ENCODE data around the gene CBX4.

Gene CBX4

DNA sequence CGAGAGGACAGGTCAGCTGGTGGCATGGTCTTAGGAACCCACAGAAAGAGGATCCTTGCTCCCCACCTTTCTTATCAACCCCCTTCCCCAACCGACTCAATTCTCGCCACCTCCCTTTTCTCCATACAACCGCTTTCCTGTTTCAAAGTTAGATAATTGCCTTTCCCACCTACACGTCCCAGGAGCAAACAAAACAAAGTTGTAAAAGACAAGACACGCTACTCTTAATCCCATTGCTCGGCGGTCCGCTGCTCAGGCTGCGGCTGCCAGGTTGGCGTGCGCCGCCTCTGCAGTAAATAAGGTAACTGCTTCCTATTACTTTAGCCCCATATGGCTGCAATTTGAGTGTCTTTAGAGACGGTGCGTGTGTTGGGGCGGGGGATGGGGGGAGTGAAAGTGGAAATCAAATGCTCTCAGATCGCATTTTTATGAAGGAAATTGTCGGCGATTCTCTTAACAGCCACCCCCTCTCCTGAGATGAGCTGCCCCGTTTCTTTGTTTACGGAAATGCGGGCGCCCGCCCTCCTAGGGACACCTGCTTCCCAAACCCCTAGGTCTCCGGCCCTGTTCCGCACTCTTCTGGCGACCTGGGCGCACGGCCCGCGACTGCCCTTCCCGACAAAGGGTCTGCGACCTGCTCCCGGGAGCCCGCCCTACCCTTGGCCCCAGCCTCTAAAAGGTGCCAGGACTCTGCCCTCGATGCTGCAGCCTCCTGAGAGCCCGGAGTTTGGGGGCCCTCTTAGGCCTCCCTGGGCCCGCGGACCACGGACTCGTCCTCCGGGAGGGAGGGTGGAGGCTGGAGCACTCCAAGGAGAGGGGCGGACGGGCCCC is 38.7 kb downstream of the CBX4 start:
- peak; percentile 74 for DNase-seq (ENCODE audit: low spot score)

DNA sequence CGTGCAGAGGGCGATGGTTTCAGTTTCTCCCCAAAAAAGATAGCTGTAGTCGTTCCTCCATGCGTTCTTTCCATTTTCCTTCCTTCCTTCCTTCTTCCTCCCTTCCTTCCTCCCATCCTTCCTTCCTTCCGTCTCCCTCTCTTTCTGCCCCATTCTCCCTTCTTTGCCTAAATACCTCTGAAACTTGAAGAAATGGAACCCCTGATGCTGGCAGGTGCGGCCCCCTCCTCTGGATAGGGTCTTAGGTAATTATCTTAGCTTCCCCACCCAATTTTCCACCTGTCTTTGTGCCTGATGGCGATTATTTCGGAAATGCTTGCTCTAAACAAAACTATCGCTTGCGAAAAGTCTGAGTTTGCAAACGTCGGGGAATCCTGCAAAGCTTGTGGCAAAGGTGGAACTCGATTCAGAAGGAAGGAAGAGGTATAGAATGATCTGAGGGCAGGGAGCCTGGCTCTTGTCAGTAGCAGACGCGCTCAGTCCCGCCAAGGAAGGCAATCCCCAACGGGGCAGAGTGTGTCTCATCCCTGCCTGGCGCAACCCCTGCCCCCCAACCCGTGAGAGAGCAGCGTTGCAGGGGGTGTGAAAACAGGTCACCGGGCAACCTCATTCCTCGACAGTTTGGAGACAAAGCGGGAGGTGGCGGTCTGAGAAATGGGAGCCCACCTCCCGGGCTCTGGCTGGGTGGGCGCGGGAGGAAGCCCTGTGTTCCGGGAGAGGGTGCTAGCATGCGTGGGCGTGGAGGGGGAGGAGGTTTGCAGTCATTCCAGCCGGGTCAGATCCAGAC is 39.5 kb downstream of the CBX4 start:
- no peak for DNase-seq (ENCODE audit: low spot score)

DNA sequence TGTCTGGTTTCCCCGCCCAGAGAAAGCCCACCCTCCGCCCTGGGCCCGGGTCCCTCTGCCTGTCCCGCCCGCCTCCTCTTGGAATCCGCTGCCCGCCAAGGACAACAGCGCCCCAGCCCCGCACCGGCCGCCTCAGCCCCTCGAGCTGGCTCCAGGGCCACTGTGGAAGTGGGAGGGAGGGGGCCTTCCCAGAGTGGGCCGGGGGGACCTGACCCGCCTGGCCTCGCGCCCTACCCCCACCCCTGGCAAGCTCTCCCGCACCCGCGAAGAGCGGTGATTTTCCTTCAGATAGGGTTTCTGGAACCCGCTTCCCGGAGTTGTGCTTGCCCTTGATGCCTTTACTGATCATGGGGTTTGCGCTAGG is 40.1 kb downstream of the CBX4 start:
- no peak for DNase-seq (ENCODE audit: low spot score)

DNA sequence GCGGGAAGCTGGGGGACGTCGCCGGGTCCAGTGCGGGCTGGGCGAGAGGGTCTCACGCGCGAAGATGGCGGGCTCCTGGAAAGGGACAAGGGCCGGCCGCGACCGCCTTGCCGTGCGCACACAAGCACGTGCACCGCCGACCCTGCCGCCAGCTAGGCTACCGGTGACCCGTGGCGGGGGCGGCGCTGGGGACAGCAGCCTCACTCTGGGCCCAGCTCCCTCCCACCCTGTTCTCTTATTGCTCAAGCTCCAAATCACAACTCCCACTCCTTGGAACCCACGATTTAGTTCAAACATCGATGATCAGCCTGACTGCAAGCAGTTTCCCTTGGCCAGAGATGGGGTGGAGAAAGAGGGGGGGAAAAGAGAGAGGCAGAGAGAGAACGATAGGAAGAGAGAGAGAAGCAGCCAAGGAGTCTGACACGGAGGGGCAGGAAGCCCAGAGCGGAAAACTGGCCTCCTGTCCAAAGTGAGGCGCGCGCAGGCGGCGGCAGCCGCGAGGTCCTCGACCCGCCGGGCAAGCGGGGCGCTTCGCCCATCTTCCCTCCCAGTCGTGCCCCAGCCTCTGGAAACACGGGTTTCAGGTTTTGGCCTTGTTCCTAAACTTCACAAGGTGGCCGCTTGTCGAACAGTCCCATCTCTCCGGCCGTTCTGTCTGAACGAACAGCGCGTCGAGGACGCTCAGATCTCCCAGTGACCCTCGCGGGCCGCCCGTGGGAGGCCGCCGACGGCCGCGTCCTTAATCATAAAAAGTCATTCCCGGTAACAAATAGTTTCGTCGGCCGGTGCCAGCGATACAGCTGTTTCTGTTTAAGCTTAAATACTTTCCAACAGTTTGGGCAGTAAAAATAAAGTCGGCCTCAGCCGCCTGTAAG is 40.7 kb downstream of the CBX4 start:
- DNase-seq (ENCODE audit: low spot score) = no peak

DNA sequence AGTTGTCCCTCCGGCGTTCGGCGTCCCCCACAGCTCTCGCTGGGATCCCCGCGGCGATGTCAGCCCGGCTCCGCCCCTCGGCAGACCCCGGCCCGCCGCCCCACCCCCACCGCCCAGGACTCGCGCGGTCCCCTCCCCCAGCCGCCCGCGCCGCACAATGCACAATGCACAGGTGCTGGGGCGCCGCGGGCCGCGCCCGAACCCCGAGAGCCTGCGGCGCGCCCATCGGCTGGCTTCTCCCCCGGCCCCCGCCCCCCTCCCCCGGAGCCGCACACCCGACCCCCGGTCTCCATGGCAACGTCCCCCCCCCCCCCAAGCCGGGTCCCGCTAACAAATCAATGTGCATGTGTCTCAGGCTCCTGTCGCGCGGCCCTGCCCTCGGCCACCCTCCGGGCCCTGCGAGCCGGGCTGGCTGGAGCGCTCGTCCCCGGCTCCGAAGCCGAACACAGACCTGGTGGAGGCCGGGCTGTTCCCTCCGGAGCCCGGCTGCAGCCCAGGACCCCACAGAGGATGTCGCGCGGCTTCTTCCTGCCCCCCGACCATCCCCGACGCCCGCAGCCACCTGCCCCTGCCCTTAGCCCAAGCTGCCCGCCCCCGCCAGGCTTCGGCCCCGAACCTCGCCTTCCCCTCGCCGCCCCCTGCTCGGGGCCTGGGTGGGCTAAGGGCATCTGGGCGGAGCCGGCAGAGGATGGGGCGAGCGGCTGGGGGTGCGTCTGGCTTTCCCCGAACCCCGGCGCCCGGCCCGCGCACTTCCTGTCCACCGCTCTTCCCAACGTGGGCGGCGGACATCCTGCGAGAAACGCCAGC is 41.5 kb downstream of the CBX4 start:
- DNase-seq (ENCODE audit: low spot score) = peak; percentile 75

DNA sequence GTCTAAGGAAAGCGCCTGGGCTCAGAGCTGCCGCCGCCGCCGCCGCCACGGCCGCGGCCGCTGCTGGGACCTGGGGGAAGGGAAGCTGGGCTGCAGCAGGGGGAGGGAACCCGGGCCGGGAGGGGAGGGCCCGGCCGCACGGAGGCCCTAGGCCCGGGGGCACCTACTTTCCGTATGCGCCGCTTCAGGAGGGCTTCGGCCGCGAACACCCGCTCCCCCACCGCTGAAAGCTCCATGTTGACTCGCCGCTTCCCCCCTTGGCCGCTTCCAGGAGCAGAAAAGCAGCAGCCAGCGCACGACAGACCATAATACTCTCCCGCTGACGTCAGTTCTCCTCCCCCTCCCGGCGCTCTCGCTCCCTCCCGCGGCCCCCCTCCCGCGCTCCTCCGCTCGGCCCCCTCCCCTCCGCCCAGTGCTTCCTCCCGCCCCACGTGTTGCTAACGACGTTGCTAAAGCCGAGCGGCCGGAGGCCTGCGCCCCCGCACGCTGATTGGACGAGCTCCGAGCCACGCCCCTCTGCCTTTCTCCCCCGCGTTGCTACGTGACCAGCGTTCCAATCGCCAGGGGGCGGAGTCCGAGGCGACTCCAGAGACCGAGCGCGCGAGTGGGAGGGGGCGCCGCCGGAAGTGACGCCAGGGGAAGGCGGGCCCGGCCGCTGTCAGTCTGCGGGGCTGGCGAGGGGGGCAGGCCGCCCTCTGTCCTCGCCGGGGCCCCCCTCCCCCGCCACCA is 42.3 kb downstream of the CBX4 start, which contains the start of gene CBX8:
CBX8 (minus strand) TSS at position 315 of the 729 bp plus-strand sequence; CDS start at position 236, 79 bp downstream.
- peak; percentile 100 for DNase-seq (ENCODE audit: low spot score)

DNA sequence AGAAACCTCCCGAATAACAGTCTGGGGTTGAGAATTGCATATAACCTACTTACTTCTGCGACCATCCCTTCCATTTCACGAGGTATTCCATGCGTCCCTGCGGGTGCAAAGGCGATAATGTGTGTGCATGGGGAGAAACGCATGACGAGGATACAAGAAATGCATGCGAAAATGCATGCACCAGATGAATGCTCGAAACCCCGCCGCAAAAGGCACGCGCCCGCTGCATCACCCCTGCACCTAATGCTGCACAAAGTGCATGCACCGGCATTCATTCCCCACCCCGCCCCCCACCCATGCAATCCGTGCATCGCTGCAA is 42.8 kb downstream of the CBX4 start:
- no peak for DNase-seq (ENCODE audit: low spot score)

DNA sequence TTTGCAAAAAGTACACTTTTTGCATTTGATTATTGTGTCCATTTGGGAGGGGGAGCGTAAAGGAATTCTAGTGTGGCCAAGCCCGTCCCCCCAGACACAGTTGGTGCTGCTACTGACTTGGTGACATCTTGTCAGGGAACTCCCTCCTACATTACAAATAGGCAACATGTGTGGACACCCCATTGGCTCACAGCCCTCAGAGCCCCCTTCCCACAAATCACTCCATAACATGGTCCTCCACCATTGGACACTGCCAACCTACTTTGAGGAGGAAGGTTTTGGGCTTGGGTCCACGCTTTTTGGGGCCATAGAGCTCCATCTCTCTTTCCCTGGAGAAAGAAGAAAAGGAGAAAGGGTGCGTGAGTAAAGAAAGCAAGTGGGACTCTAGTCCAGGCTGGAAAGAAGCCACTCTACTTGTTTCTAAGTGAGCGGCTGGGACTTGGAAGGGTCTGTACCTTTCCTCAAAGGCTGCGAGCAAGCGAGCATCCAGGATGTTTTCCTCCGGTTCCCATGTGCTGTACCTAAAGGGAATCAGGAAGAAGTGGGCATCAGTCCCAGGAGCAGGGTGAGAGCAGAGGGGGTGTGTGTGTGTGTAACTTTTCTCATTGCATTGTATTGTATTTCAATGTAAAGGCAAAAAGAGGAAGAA is 43.3 kb downstream of the CBX4 start:
- DNase-seq (ENCODE audit: low spot score) = no peak

DNA sequence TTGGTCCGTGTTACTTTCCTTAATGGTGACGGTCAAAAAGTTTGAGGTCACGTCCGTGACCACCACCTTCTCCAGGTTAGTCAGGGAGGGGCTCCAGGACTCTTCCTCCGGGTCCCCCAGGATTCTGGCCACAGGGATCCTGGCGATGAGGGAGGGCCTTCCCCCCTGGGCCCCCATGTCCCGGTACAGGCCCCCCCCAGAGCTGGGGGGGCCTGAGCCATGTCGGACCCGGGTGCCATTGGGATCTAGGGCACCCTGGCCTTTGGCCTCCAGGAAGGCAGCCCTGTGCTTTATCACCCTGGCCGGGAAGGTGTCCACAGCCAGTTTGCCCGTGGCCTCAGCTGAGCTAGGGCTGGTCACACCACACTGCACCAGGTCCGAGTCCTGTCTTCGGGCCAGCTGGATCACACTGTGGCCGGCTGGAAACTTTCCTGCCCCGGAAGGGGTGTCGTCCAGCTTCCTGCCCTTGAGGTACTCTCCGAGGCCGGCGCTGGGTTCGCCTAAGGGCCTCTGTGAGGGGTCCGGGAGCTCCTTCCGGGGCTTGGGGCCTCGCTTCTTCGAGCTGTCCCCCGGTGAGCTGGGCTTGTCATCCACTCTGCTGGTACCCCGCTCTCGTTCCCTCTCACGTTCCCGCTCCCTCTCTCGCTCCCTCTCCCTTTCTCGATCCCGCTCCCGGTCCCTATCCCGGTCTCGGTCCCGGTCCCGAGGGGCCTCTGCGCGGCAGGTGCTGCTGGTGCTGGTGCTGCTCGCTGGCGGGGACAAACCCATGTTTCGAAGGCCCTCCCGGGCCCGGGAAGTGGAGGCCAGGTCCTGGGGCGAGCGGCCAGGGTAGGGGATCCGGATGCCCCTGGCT is 44.4 kb downstream of the CBX4 start:
- DNase-seq (ENCODE audit: low spot score) = no peak

DNA sequence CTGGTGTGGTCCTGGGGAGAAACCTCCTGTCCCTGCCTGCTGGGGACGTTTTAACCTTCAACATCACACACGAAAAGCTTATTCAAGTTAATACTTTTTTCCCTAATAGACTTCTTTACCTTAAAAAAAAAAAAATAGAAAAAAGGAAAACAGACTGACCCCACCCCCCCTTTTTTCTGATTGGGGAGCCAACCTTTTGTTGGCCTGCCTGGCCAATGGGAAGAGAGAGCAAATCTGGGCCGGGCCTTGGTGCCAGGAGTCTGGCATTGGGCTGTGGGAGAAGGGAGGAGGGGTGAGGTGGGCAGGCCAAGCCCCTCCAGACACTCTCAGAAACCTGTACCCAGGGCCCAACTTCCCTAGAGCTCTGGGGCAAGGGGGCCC is 45.3 kb downstream of the CBX4 start:
- peak; percentile 83 for DNase-seq (ENCODE audit: low spot score)

DNA sequence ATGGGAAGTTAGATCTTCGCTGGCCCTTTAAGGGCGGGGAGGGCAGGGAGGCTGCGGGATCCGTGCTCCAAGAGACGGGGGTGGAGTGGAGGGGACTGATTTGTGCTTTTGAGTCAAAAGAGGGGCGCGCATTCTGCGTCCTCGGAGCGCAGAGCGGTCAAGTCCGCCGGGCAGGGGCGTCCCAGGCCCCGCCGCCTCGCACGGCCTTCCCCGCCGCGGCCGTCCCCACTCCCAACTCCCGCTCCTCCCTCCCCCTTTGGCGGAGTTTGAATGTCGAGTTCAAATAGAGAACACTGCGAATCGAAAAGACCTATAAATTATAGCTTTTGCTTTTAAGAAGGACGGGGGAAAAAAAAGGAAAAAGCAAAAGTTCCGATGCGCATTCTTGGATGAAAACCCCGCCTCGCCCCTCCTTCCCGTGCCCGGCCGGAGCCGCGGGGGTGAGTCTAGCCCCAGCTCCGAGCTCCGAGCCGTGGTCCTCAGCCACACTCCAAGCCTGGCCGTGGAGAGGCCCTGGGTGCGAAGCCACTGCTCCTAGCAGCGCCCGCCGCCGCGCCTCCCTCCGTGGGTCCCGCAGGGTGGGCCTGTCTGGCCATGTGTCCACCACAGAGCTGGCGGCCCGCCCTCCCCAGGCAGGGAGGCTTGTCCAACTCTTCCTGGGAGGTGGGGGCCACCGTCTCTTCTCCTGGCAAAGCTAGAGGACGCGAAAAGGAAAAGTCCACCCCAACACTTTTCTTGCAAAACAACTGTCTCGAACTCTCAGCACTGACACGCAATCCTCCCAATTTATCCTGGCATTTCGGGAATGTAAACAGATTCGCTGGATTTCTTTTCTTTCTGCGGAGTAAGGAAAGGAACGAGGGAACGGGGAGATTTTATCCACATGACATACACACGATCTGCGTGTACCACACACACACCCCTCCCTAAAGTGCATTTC is 46.0 kb downstream of the CBX4 start:
- peak; percentile 56 for DNase-seq (ENCODE audit: low spot score)

DNA sequence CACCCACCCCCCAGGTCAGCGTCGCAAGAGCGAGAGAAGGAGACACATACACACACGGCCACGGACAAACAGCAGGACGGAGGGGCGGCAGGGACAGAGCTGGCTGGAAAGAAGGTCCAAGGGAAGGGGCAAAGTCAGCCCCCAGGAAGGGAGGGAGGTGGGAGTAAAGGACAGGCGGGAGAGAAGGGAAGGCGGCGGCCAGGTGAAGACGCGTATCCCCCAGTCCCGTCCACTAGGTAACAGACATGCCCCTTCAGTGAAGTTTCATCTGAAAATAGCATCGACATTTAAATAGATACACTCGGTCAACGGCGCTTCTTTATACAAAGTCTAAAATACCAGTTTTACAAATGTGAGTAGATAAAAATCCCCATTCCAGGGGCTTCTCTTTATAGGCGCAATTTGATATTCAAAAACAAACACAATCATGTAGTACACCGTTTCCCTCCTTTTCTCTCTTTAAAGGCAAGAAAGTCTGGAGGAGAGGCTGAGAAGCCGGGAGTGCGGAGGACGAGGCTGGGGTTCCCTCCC is 46.8 kb downstream of the CBX4 start:
- DNase-seq (ENCODE audit: low spot score) = no peak

DNA sequence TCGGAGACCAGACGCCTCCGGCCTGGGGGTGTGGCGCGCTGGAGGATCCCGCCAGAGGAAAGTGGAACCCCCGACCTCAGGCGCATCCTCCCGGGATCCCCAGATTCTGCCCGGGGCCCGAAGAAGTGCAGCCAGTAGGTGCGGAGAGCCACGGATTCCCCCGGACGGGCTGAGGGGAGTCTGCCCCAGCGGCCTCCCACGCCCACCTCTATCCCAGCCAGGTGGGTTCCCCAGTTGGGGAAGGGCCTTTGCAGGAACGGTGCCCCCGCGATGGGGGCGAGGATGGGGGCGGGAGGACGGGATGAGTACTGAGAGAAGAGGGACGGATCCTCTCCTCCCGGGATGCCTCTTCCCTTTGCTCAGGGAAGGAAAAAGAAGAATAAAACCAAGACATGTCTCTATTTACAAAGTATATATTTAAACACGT is 47.5 kb downstream of the CBX4 start:
- DNase-seq (ENCODE audit: low spot score) = no peak

DNA sequence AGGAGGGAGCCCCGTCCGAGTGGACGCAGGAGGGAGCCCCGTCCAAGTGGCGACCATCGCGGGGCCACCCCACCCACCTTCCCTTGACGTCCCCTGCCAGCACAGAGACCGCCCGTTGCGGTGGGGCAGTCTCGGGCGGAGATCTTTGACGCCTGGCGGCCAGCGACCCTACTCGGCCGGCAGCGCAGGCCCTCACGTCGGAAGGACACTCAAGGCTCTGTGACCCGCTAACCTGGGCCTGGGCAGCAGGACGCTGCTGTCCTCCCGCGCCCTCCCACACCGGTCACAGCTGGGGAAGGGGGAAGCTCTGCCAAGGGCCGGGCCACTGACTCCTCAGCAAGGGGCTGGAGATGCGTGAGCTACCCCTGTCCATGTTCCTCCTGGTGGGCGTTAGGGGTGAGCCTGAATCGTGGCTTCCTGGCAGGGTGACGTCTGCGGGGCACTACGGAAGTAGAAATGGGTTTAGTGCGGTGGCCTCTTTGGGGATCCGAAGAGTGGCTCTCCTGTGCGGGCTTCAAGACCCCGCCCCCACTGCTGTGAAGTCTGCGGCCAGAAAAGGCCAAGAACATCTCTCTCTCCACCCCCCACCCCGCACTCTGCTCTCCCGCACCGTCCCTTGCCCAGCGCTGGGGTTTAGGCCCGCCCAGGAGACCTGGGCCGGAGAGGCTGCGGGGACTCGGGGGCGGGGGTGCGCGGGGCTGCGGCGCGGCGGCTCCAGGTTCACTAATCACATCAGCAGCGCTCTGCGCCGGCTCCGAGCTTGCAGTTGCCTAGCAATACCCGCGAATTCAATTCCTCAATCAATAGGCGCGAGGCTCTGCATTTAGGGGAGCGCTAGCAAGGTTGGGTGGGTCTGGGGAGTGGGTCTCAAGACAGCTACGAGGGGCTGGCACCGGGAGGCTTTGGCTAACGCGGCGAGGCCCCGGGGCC is 48.2 kb downstream of the CBX4 start:
- DNase-seq (ENCODE audit: low spot score) = peak; percentile 61

DNA sequence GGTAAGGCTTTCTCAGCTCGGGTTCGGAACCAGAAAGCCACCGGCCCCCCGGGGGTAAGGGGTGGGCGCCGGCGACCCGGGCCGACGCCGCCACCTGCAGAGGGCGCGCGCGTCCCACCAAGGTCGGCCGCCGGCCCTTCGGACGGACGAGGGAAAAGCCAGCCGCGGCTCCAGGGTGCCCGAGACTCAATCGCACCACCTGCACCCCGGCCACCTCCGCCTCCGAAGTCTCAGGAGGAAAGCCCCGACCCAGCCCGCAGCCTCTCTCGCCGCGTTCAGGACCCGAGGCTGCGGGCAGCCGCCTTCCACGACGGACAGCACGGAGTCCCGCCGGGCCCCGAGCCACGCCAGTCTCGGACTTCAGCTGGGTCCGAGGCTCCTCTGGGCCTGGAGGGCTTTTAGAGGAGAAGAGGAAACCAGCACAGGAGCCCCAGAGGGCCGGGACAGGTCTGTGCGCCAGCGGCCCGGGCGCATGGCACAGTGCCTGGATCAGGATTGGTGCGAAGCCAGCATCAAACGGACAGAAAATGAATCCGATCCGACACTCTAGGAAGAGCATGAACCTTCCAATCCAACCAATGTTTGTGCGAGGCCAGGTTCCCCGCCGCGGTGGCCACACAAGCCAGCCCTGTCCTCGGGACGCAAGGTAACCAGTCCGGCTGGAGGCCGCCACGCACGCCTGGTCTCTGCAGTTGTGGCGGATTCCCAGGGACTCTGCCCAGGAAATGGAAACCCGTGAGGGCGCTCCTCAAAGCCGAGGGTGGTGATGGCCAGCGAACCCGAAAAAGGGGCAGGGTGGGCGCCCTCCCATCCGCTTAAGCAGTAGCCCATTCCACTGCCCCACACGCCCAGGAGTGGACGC is 49.1 kb downstream of the CBX4 start:
- no peak for DNase-seq (ENCODE audit: low spot score)
